Measurements from ENCODE around the gene SIVA1. TPM values are rescaled to one million over a fixed set of nuclear protein-coding genes. Genes with fewer than 3 reads are reported as not detected.

Gene SIVA1
- polyA plus RNA-seq, 1 of the 3 experiments (the other 2 are of a cell fraction): 137 TPM

DNA sequence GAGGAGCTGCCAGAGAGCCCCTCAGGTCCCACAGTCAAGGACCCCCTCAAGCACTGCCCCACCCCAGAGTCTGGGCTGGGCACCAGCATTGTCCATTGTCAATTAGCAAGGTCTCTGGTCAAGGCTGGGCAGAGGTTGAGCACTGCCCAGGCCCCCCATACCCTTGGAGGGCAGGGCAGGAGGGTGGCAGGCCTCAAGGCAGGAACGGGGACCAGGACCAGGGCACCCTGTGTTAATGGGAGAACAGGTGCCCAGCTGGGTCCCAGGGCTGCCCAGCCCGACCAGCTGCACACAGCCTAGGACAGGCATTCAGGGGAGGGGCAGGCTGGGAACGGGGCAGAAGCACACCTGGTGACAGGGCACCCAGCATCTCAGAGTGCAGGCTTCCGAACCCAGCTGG, 18.4 kb downstream of the SIVA1 start:
- Histone ChIP-seq H3K4me2 (no peak overlapping the region), H3K4me1 (ENCODE audit: control insufficient read depth in 1 of 2, insufficient read depth in 2 of 2, low read depth in 1 of 2, low read length in 1 of 2) (peaks cover 0 to 7% of the 10 kb centered on the region in 2 experiments; a peak in 1 of 4 replicates), H3K9me3 (no peaks in the 10 kb centered on the region), H3K79me2 (ENCODE audit: insufficient read depth) (no peaks in the 10 kb centered on the region), H3K9me2 (no peaks in the 10 kb centered on the region), H3K27me3 (ENCODE audit: insufficient read depth) (no peaks in the 10 kb centered on the region), H3K36me3 (replicated peaks in 1 of 2; ENCODE audit: control insufficient read depth in 1 of 2, insufficient read depth in 2 of 2, low read length in 1 of 2) (peaks cover 12 to 47% of the 10 kb centered on the region in 2 experiments), H2AFZ (ENCODE audit: low read depth) (no peak overlapping the region), H4K20me1 (ENCODE audit: insufficient read depth) (0 out of 2 replicates have a peak, but pooled peaks cover 3% of the 10 kb centered on the region), H3F3A (replicated peaks; ENCODE audit: insufficient read depth) (peaks cover 26% of the 10 kb centered on the region), H3K9ac (no peak overlapping the region), H3K4me3 (ENCODE audit: low read depth in 2 of 2, low read length in 1 of 2) (no peak overlapping the region), H3K27ac (ENCODE audit: low read depth in 2 of 2, low read length in 1 of 2) (no peak overlapping the region)
- DNase-seq: no peak
- TF ChIP-seq EP300 (IDR thresholded peaks at IDR 0.05; ENCODE audit: borderline replicate concordance in 1 of 2, low read depth in 1 of 2, low read length in 1 of 2) (no peak), FOXJ3 (CRISPR knock-in tag; IDR thresholded peaks at IDR 0.05) (no peak), SMC3 (IDR thresholded peaks at IDR 0.05; ENCODE audit: low read depth, low read length) (no peak), NFIC (IDR thresholded peaks at IDR 0.05; ENCODE audit: borderline replicate concordance) (no peak), MXI1 (IDR thresholded peaks at IDR 0.05; ENCODE audit: low read depth, low read length) (no peak), YY1 (IDR thresholded peaks at IDR 0.05; ENCODE audit: low read depth) (no peak), RCOR1 (IDR thresholded peaks at IDR 0.05; ENCODE audit: low read length) (no peak), GABPA (IDR thresholded peaks at IDR 0.05; ENCODE audit: low read depth) (no peak), TCF12 (IDR thresholded peaks at IDR 0.05) (no peak), RAD21 (IDR thresholded peaks at IDR 0.05; ENCODE audit: low read length) (no peak), TAF1 (IDR thresholded peaks at IDR 0.05; ENCODE audit: borderline replicate concordance, low read depth, low read length) (no peak)
- TF ChIP-seq, protein P1, sequence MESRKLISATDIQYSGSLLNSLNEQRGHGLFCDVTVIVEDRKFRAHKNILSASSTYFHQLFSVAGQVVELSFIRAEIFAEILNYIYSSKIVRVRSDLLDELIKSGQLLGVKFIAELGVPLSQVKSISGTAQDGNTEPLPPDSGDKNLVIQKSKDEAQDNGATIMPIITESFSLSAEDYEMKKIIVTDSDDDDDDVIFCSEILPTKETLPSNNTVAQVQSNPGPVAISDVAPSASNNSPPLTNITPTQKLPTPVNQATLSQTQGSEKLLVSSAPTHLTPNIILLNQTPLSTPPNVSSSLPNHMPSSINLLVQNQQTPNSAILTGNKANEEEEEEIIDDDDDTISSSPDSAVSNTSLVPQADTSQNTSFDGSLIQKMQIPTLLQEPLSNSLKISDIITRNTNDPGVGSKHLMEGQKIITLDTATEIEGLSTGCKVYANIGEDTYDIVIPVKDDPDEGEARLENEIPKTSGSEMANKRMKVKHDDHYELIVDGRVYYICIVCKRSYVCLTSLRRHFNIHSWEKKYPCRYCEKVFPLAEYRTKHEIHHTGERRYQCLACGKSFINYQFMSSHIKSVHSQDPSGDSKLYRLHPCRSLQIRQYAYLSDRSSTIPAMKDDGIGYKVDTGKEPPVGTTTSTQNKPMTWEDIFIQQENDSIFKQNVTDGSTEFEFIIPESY (IDR thresholded peaks at IDR 0.05; ENCODE audit: borderline replicate concordance, low read depth): no peak
- TF ChIP-seq, protein P2, sequence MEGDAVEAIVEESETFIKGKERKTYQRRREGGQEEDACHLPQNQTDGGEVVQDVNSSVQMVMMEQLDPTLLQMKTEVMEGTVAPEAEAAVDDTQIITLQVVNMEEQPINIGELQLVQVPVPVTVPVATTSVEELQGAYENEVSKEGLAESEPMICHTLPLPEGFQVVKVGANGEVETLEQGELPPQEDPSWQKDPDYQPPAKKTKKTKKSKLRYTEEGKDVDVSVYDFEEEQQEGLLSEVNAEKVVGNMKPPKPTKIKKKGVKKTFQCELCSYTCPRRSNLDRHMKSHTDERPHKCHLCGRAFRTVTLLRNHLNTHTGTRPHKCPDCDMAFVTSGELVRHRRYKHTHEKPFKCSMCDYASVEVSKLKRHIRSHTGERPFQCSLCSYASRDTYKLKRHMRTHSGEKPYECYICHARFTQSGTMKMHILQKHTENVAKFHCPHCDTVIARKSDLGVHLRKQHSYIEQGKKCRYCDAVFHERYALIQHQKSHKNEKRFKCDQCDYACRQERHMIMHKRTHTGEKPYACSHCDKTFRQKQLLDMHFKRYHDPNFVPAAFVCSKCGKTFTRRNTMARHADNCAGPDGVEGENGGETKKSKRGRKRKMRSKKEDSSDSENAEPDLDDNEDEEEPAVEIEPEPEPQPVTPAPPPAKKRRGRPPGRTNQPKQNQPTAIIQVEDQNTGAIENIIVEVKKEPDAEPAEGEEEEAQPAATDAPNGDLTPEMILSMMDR (IDR thresholded peaks at IDR 0.05): no peak
- no CpG with 5 or more reads among the region's 4 CpGs for whole genome bisulfite sequencing (ENCODE audit: low lambda C conversion rate)
- ChIA-PET POLR2A (interaction anchor here (1.5 kb wide), 1 partner anchor 49 kb away, joined by 4 read pairs; no protein-coding TSS in a partner anchor), CTCF (interaction anchor here (0.6 to 6.5 kb wide), 5 partner anchors 9 to 55 kb away, joined by 3 to 85 read pairs (median 6); no protein-coding TSS in a partner anchor)
